ENCODE results near the gene GTF2E1.

The GTF2E1 gene

GRCh38 chr3:120798346-120798745, 55.8 kb downstream of the GTF2E1 start:
- no peak for DNase-seq (ENCODE audit: low read depth in 3 of 3)

DNA sequence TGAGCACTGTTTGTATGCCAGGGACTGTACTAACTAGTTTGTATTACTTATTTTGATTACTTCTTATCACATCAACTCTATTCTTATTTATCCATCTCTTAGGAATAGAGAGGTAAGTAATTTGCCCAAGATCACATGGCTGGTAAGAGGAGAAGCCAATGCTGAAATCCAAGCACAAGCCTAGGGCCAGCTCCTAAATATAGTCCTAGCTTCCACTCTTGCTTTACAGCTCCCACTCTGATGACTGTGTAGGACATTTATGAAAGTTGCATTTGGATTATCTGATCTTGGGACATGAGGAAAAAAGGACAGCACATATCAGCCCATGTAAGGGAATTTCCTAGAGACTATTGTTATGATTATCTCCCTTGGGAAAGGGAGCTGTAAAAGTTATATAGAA, 58.1 kb downstream of the GTF2E1 start:
- DNase-seq (ENCODE audit: low read depth in 3 of 3) = no peak

GRCh38 chr3:120801484-120801883, 58.9 kb downstream of the GTF2E1 start:
- DNase-seq (ENCODE audit: low read depth in 3 of 3) = no peak

DNA sequence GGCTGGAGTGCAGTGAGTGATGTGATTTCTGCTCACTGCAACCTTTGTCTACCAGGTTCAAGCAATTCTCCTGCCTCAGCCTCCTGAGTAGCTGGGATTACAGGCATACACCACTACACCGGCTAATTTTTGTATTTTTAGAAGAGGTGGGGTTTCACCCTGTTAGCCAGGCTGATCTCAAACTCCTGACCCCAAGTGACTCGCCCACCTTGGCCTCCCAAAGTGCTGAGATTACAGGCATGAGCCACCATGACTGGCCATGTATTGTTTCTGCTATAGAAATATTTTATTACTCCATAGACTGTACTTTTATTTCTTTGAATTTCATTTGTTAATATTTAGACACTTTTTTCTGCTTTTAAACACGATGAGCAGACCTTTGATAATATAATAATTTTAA, 60.4 kb downstream of the GTF2E1 start:
- no peak for DNase-seq (ENCODE audit: low read depth in 3 of 3)

DNA sequence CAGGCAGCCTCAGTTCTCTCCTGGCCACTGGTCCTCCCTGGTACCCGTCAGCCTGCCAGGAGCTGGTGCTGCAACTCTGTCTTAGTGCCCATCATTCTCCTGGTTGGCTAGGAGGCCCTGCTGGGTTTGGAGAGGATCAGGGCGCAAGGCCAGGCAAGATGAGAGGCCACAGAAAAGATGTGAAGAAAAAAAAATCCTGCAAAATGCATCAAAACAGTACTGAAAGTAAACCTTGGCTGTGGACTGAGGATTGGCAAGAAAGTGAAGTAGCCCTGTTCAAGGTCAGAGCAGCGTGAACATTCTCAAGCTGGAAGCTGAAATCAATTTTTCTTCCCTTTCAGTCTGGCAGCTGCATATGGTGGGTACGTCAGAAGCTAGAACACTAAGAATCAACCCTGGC, 74.2 kb downstream of the GTF2E1 start:
- DNase-seq (ENCODE audit: low read depth in 3 of 3) = no peak

DNA sequence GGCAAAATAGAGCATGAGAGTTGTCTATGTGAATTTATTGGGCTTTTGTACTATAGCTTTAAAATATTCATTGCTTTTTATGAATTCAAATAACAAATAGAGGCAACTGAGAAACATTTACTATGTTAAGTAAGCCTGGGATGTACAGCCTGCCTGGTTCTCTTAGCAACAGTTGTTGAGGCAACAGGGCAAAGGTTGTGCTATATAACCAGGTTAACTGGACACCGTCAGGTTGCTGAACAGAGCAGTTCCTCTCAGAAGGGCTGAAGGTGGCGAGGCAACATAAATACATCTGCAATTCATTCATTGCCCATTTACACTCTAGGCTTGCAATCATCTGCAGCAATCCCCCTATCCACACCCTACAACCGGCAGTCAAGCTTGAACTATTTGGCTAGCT, 78.2 kb downstream of the GTF2E1 start:
- DNase-seq (ENCODE audit: low read depth in 3 of 3) = no peak

DNA sequence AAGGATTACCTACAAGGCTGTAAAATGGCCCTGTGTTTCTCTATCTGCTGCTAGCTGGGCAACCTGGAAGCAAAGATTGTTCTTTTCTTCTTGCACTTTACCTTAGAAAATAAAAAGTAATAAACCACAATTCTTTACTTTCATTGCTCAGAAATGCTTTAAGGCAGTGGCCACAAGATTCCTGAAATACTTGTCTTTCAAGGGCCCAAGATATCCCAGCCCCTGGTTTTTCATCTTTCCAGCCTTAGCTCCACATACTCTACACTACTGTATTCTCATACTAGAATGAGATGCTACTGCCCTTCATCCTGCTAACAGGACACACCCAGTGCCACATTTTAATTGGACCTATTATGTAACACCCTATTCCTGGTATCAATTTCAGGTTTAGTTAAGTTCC, 78.9 kb downstream of the GTF2E1 start:
- no peak for DNase-seq (ENCODE audit: low read depth in 3 of 3)

DNA sequence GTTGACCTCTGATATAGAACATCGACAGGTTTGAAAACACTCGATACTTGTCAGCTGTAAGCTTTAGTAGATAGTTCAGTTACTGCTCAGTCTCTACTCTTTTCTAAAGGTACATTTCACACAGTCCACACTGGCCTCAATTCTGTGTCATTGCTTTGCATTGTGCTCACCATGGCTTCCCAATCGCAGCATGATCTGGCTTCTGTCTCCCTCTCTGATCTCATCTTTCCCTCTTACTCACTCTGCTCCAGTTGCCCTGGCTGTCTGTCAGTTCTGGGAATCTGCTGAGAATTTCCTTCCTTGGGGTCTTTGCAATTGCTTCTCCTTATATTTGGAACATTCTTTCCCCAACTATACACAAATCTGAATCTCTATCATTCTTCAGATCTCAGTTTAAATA, 80.6 kb downstream of the GTF2E1 start:
- DNase-seq (ENCODE audit: low read depth in 3 of 3) = no peak

- DNase-seq (ENCODE audit: low read depth in 3 of 3) = no peak
Measured at GRCh38 chr3:120824613-120825012, 82.1 kb downstream of the GTF2E1 start.

DNA sequence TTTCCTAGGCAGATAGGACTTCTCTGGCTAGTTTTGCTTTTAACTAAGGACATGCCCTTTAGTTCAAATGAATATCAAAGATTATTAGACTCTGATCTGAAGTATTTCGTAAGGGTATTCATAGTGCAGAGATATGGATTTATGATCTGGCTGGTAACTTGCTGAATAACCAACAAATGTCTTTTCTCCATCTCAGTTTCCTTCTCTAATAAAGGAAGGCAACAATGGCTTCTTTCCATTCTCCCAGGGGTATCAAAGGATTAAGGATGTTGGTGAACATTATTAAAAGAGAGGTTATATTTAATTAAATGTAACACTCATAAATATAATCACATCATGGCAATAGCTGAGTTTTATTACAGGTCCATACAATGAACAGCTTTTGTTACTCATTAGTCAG, 86.3 kb downstream of the GTF2E1 start:
- no peak for DNase-seq (ENCODE audit: low read depth in 3 of 3)

- no peak for DNase-seq (ENCODE audit: low read depth in 3 of 3)
Measured at GRCh38 chr3:120831066-120831465, 88.5 kb downstream of the GTF2E1 start.

Data from stimulated activated CD4-positive, alpha-beta T cell treated with anti-CD3 and anti-CD28 coated beads, TNF-alpha, amount 100 ng/mL, for 24 hours (primary cell).